Astrocyte (in vitro differentiated cells and primary cell): ENCODE data around the gene GMDS. TPM values are rescaled to one million over a fixed set of nuclear protein-coding genes. Genes with fewer than 3 reads are reported as not detected.

Source experiments
- DNase-seq: peaks from one replicate; pipeline ENCODE4 v3.0.0-alpha.2; 2010; ENCODE audit warnings: low read depth
- FAIRE-seq: peaks from 2 replicates; lab custom pipeline; 2011; peaks lifted over from hg19 to GRCh38; lab: Jason Lieb, UNC
- H2AFZ ChIP-seq: 2 replicates; pipeline ENCODE4 v1.6.0; 2012; ENCODE audit warnings: low read depth, low read length, inconsistent platforms
- H3K27ac ChIP-seq: 2 replicates; pipeline ENCODE4 v1.5.1; 2011; ENCODE audit warnings: low read depth, low read length, inconsistent platforms
- H3K27me3 ChIP-seq: 2 replicates; pipeline ENCODE4 v1.6.0; 2011; ENCODE audit warnings: low read length, inconsistent platforms; ENCODE audit not compliant: insufficient read depth
- H3K36me3 ChIP-seq: 2 replicates; pipeline ENCODE4 v1.5.1; 2011; ENCODE audit warnings: low read length, inconsistent platforms; ENCODE audit not compliant: insufficient read depth
- H3K4me1 ChIP-seq: 2 replicates; pipeline ENCODE4 v1.5.1; 2011; ENCODE audit warnings: low read length, inconsistent platforms; ENCODE audit not compliant: insufficient read depth
- H3K4me2 ChIP-seq: 2 replicates; pipeline ENCODE4 v1.6.0; 2012; ENCODE audit warnings: low read length, inconsistent platforms
- H3K4me3 ChIP-seq: 2 replicates; pipeline ENCODE4 v1.5.1; 2011; ENCODE audit warnings: low read depth, mild to moderate bottlenecking, low read length, inconsistent platforms; ENCODE audit not compliant: insufficient read depth
- H3K79me2 ChIP-seq: 2 replicates; pipeline ENCODE4 v1.6.0; 2012; ENCODE audit warnings: mild to moderate bottlenecking, low read length, inconsistent platforms; ENCODE audit not compliant: insufficient read depth
- H3K9ac ChIP-seq: 2 replicates; pipeline ENCODE4 v1.6.0; 2012; ENCODE audit warnings: mild to moderate bottlenecking, low read length, inconsistent platforms
- H3K9me3 ChIP-seq: 2 replicates; pipeline ENCODE4 v1.5.1; 2012; ENCODE audit warnings: low read depth, mild to moderate bottlenecking, low read length, inconsistent platforms; ENCODE audit not compliant: insufficient read depth
- H4K20me1 ChIP-seq: 2 replicates; pipeline ENCODE4 v1.6.0; 2012; ENCODE audit warnings: low read length, inconsistent platforms; ENCODE audit not compliant: insufficient read depth
- H3K27ac Mint-ChIP-seq: one replicate; pipeline ENCODE4 v1.8.0; 2021; ENCODE audit warnings: mild to moderate bottlenecking, mixed read lengths; ENCODE audit not compliant: unreplicated experiment
- H3K27me3 Mint-ChIP-seq: one replicate; pipeline ENCODE4 v1.8.0; 2021; ENCODE audit warnings: low read depth, mixed read lengths; ENCODE audit not compliant: unreplicated experiment
- H3K36me3 Mint-ChIP-seq: one replicate; pipeline ENCODE4 v1.8.0; 2021; ENCODE audit warnings: low read depth, mixed read lengths; ENCODE audit not compliant: unreplicated experiment
- H3K4me1 Mint-ChIP-seq: one replicate; pipeline ENCODE4 v1.8.0; 2021; ENCODE audit warnings: low read depth, mixed read lengths; ENCODE audit not compliant: unreplicated experiment
- H3K4me3 Mint-ChIP-seq: one replicate; pipeline ENCODE4 v1.8.0; 2021; ENCODE audit warnings: mild to moderate bottlenecking, moderate library complexity, mixed read lengths; ENCODE audit not compliant: unreplicated experiment
- H3K9me3 Mint-ChIP-seq: one replicate; pipeline ENCODE4 v1.8.0; 2021; ENCODE audit warnings: mild to moderate bottlenecking, mixed read lengths; ENCODE audit not compliant: unreplicated experiment
- EZH2 ChIP-seq: IDR thresholded peaks from 2 replicates; pipeline ENCODE4 v1.6.1; 2012; ENCODE audit warnings: mild to moderate bottlenecking, low read length, inconsistent platforms; ENCODE audit not compliant: insufficient read depth
- total RNA-seq: library from RNA; stranded (reverse); gene quantifications from 2 replicates; pipeline ENCODE4 v1.2.1, GENCODE V29; 2021
- TF ChIP-seq, protein P1 (sequence below): IDR thresholded peaks from 2 replicates; pipeline ENCODE4 v1.5.1; 2011; ENCODE audit warnings: low read depth, mild to moderate bottlenecking, inconsistent platforms, low read length, moderate library complexity; ENCODE audit not compliant: insufficient read depth

GMDS gene
- total RNA-seq, 1 donor from 2014 or later: 9.4 TPM

DNA sequence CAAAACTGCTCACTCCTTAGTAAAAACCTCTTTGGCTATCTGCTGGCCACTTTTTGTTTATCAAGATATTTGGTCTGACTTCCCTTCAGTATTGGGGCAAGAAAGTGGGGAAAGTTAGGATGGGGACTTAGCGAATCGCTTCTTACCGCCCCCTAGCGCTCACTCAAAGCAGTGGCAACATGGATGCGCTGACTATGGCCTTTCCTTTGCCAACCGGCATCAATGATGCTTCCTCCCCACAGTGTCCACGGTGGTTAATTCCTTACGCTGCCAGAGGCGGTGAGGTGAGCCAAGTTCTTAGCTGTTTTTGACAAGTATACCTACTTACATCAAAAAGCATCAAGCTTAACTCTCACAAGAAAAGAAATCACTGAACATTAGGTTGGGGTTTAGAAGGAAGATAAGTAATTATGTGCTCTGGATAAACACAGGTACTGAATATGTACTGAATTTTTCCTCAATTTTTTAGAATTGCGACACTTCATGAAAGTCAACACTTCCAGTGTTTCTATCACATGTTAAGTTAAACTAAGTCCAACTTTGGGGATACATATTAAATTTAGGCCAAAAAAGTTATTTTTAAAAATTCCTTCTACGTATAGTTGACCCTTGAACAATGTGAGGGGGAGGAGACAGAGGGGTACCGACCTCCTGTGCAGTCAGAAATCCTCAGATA, 86.7 kb downstream of the GMDS start:
- no peak for FAIRE-seq

DNA sequence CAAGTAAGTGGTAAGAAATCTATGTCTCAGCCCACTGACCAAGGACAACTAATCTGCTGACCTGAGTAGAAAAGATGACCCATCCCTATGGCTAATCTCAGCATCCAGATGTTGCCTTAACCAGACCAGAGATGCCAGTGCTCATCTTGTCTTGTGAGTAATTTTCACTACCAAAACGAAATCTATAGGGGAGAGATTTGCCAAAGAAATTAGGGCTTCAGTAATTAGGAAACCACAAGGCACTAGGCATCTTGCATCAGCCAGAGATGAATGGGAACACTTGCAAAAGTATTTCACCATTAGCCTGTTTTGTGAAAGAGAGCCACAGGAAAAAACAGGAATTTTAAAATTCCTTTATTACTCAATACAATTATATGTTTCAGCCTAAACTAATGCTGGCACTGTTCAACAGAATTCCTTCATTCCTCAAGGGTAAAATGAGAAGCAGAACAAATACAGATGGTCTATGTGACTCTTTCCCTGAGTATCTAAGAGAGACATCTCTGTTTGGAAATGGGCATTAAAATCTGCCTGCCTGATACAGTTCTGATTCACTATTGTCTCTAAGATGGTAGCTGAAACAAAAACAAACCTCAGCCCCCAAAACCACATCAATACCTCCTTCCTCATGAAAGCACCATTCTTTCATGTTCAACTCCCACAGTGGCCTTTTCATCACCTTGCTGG, 87.8 kb downstream of the GMDS start:
- H3K27me3 Mint-ChIP-seq: no peaks in the 10 kb centered on the region
- no peak overlapping the region for H2AFZ ChIP-seq
- no peak overlapping the region for H3K9ac ChIP-seq
- no peaks in the 10 kb centered on the region for H3K9me3 Mint-ChIP-seq
- TF ChIP-seq EZH2: no peak
- TF ChIP-seq, protein P1, sequence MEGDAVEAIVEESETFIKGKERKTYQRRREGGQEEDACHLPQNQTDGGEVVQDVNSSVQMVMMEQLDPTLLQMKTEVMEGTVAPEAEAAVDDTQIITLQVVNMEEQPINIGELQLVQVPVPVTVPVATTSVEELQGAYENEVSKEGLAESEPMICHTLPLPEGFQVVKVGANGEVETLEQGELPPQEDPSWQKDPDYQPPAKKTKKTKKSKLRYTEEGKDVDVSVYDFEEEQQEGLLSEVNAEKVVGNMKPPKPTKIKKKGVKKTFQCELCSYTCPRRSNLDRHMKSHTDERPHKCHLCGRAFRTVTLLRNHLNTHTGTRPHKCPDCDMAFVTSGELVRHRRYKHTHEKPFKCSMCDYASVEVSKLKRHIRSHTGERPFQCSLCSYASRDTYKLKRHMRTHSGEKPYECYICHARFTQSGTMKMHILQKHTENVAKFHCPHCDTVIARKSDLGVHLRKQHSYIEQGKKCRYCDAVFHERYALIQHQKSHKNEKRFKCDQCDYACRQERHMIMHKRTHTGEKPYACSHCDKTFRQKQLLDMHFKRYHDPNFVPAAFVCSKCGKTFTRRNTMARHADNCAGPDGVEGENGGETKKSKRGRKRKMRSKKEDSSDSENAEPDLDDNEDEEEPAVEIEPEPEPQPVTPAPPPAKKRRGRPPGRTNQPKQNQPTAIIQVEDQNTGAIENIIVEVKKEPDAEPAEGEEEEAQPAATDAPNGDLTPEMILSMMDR: no peak
- H3K9me3 ChIP-seq: no peaks in the 10 kb centered on the region
- no peaks in the 10 kb centered on the region for H3K79me2 ChIP-seq
- peak overlapping the region; percentile 50 for H3K27ac Mint-ChIP-seq
- no peaks in the 10 kb centered on the region for H3K27me3 ChIP-seq
- H3K4me3 Mint-ChIP-seq: no peak overlapping the region
- H3K4me1 ChIP-seq: peaks cover 18% of the 10 kb centered on the region
- no peaks in the 10 kb centered on the region for H4K20me1 ChIP-seq
- no peak overlapping the region for H3K4me3 ChIP-seq
- peak overlapping the region; percentile 40 for H3K4me2 ChIP-seq
- no peak overlapping the region for H3K27ac ChIP-seq
- no peaks in the 10 kb centered on the region for H3K36me3 Mint-ChIP-seq
- DNase-seq: peak; percentile 89
- peaks cover 22% of the 10 kb centered on the region for H3K4me1 Mint-ChIP-seq
- peak; percentile 82 for FAIRE-seq
- no peaks in the 10 kb centered on the region for H3K36me3 ChIP-seq

More for the DNA sequence above, 86.7 kb downstream of the GMDS start:
- H3K27ac Mint-ChIP-seq: no peak overlapping the region
- Histone ChIP-seq H3K9me3 (no peaks in the 10 kb centered on the region), H3K36me3 (no peaks in the 10 kb centered on the region), H3K27ac (no peak overlapping the region), H3K4me1 (peaks cover 21% of the 10 kb centered on the region), H4K20me1 (no peaks in the 10 kb centered on the region), H3K27me3 (no peaks in the 10 kb centered on the region), H3K9ac (no peak overlapping the region), H3K4me2 (no peak overlapping the region), H3K4me3 (no peak overlapping the region), H2AFZ (no peak overlapping the region), H3K79me2 (no peaks in the 10 kb centered on the region)
- DNase-seq: no peak
- H3K9me3 Mint-ChIP-seq: peaks cover 4% of the 10 kb centered on the region
- peaks cover 26% of the 10 kb centered on the region for H3K4me1 Mint-ChIP-seq
- TF ChIP-seq, protein P1: peak; percentile 50
- TF ChIP-seq EZH2: no peak
- H3K36me3 Mint-ChIP-seq: no peaks in the 10 kb centered on the region
- H3K4me3 Mint-ChIP-seq: no peak overlapping the region
- H3K27me3 Mint-ChIP-seq: no peaks in the 10 kb centered on the region

GRCh38 chr6:2155206-2155605, 90.2 kb downstream of the GMDS start:
- Mint-ChIP-seq H3K4me1 (peaks cover 10% of the 10 kb centered on the region), H3K9me3 (no peaks in the 10 kb centered on the region), H3K36me3 (no peaks in the 10 kb centered on the region), H3K27ac (no peak overlapping the region), H3K27me3 (no peaks in the 10 kb centered on the region), H3K4me3 (no peak overlapping the region)
- Histone ChIP-seq H3K4me1 (peaks cover 7% of the 10 kb centered on the region), H3K79me2 (no peaks in the 10 kb centered on the region), H4K20me1 (no peaks in the 10 kb centered on the region), H3K27ac (no peak overlapping the region), H3K9ac (no peak overlapping the region), H3K4me3 (no peak overlapping the region), H3K27me3 (no peaks in the 10 kb centered on the region), H3K36me3 (no peaks in the 10 kb centered on the region), H3K9me3 (no peaks in the 10 kb centered on the region), H3K4me2 (no peak overlapping the region), H2AFZ (no peak overlapping the region)
- TF ChIP-seq, protein P1: no peak
- TF ChIP-seq EZH2: no peak
- FAIRE-seq (no peak), DNase-seq (no peak)
